Activated T-helper 17 cell treated with anti-CD3 and anti-CD28 coated beads, Interleukin-2, amount 50 U/mL, for 72 hours (primary cell): ENCODE results near the gene ELOVL1. TPM values are rescaled to one million over a fixed set of nuclear protein-coding genes. Genes with fewer than 3 reads are reported as not detected.
"Not testable (repeated sequence)": the region's sequence is repeated elsewhere in the genome, so short reads cannot be mapped to it uniquely, and the experiment has no call there.

Experiments
- ATAC-seq: fragments of 150-1000 bp; cut with Tn5 transposase; replicated peaks from 2 replicates; pipeline ENCODE4 v1.10.0; 2021; ENCODE audit warnings: mild to moderate bottlenecking, moderate library complexity
- H3K27ac Mint-ChIP-seq: one replicate; pipeline ENCODE4 v1.8.0; 2022; ENCODE audit warnings: mixed read lengths
- H3K27me3 Mint-ChIP-seq: one replicate; pipeline ENCODE4 v1.8.0; 2022; ENCODE audit warnings: mixed read lengths
- H3K36me3 Mint-ChIP-seq: one replicate; pipeline ENCODE4 v1.8.0; 2022; ENCODE audit warnings: low read depth, mild to moderate bottlenecking, mixed read lengths
- H3K4me1 Mint-ChIP-seq: one replicate; pipeline ENCODE4 v1.8.0; 2022; ENCODE audit warnings: mixed read lengths
- H3K4me3 Mint-ChIP-seq: one replicate; pipeline ENCODE4 v1.8.0; 2022; ENCODE audit warnings: mild to moderate bottlenecking, mixed read lengths
- H3K9me3 Mint-ChIP-seq: one replicate; pipeline ENCODE4 v1.8.0; 2022; ENCODE audit warnings: mixed read lengths
- total RNA-seq, 2 donors: library from RNA; stranded (reverse); gene quantifications; one replicate each; pipeline ENCODE4 v1.2.3, GENCODE V29; 2022

ELOVL1 gene
- total RNA-seq, 2 donors from 2014 or later: 53.4 to 73.7 TPM

GRCh38 chr1:43369779-43370178 lies 2.0 kb upstream of the ELOVL1 start:
- not testable (repeated sequence) for H3K9me3 Mint-ChIP-seq, ATAC-seq, H3K27me3 Mint-ChIP-seq, H3K4me3 Mint-ChIP-seq, H3K27ac Mint-ChIP-seq
- H3K36me3 Mint-ChIP-seq: peaks cover 31% of the 10 kb centered on the region
- peaks cover 16% of the 10 kb centered on the region for H3K4me1 Mint-ChIP-seq

- Mint-ChIP-seq H3K4me3 (peak overlapping the region; percentile 92), H3K36me3 (peaks cover 42% of the 10 kb centered on the region), H3K27ac (peak overlapping the region; percentile 92), H3K9me3 (no peaks in the 10 kb centered on the region), H3K4me1 (peaks cover 21% of the 10 kb centered on the region), H3K27me3 (no peaks in the 10 kb centered on the region)
- ATAC-seq: no peak
Observed at GRCh38 chr1:43368646-43369020, 822 bp upstream of the ELOVL1 start.

- H3K9me3 Mint-ChIP-seq: no peaks in the 10 kb centered on the region
- peaks cover 56% of the 10 kb centered on the region for H3K36me3 Mint-ChIP-seq
- ATAC-seq: peak; percentile 64
- H3K27me3 Mint-ChIP-seq: no peaks in the 10 kb centered on the region
- peaks cover 21% of the 10 kb centered on the region for H3K4me1 Mint-ChIP-seq
- H3K4me3 Mint-ChIP-seq: peak overlapping the region; percentile 92
- peak overlapping the region; percentile 87 for H3K27ac Mint-ChIP-seq
Observed at GRCh38 chr1:43367026-43367903, 546 bp downstream of the ELOVL1 start.

GRCh38 chr1:43366601-43367025 lies 1.2 kb downstream of the ELOVL1 start:
- Mint-ChIP-seq H3K4me1 (peaks cover 26% of the 10 kb centered on the region), H3K36me3 (peaks cover 62% of the 10 kb centered on the region), H3K27ac (peak overlapping the region; percentile 87), H3K27me3 (no peaks in the 10 kb centered on the region), H3K4me3 (peak overlapping the region; percentile 92), H3K9me3 (no peaks in the 10 kb centered on the region)
- no peak for ATAC-seq

GRCh38 chr1:43366179-43366578 lies 1.6 kb downstream of the ELOVL1 start:
- Mint-ChIP-seq H3K36me3 (peaks cover 67% of the 10 kb centered on the region), H3K9me3 (no peaks in the 10 kb centered on the region), H3K27me3 (no peaks in the 10 kb centered on the region), H3K4me3 (peak overlapping the region; percentile 92), H3K4me1 (peaks cover 30% of the 10 kb centered on the region), H3K27ac (peak overlapping the region; percentile 87)
- no peak for ATAC-seq

GRCh38 chr1:43365678-43366077 lies 2.1 kb downstream of the ELOVL1 start:
- Mint-ChIP-seq H3K36me3 (peaks cover 72% of the 10 kb centered on the region), H3K4me1 (peaks cover 27% of the 10 kb centered on the region), H3K9me3 (no peaks in the 10 kb centered on the region), H3K27me3 (no peaks in the 10 kb centered on the region), H3K4me3 (peak overlapping the region; percentile 92), H3K27ac (peak overlapping the region; percentile 87)
- ATAC-seq: no peak

- Mint-ChIP-seq H3K27ac (peak overlapping the region; percentile 87), H3K9me3 (no peaks in the 10 kb centered on the region), H3K4me3 (no peak overlapping the region), H3K27me3 (no peaks in the 10 kb centered on the region), H3K4me1 (peaks cover 28% of the 10 kb centered on the region), H3K36me3 (peaks cover 86% of the 10 kb centered on the region)
- no peak for ATAC-seq
Observed at GRCh38 chr1:43363935-43364525, 3.8 kb downstream of the ELOVL1 start.

GRCh38 chr1:43363283-43363934 lies 4.4 kb downstream of the ELOVL1 start:
- Mint-ChIP-seq H3K4me3 (no peak overlapping the region), H3K9me3 (no peaks in the 10 kb centered on the region), H3K27me3 (no peaks in the 10 kb centered on the region), H3K36me3 (peaks cover 82% of the 10 kb centered on the region), H3K27ac (peak overlapping the region; percentile 87), H3K4me1 (peaks cover 28% of the 10 kb centered on the region)
- no peak for ATAC-seq

GRCh38 chr1:43360616-43361015 lies 7.2 kb downstream of the ELOVL1 start:
- Mint-ChIP-seq H3K4me3 (peak overlapping the region; percentile 89), H3K4me1 (peaks cover 23% of the 10 kb centered on the region), H3K36me3 (peaks cover 63% of the 10 kb centered on the region), H3K9me3 (no peaks in the 10 kb centered on the region), H3K27me3 (no peaks in the 10 kb centered on the region), H3K27ac (no peak overlapping the region)
- no peak for ATAC-seq

- ATAC-seq: no peak
- peak overlapping the region; percentile 89 for H3K4me3 Mint-ChIP-seq
- H3K4me1 Mint-ChIP-seq: peaks cover 18% of the 10 kb centered on the region
- H3K27me3 Mint-ChIP-seq: no peaks in the 10 kb centered on the region
- H3K27ac Mint-ChIP-seq: peak overlapping the region; percentile 86
- peaks cover 54% of the 10 kb centered on the region for H3K36me3 Mint-ChIP-seq
- no peaks in the 10 kb centered on the region for H3K9me3 Mint-ChIP-seq
Observed at GRCh38 chr1:43359696-43360095, 8.1 kb downstream of the ELOVL1 start.

GRCh38 chr1:43358746-43359693 lies 8.8 kb downstream of the ELOVL1 start, which contains the start of gene CDC20:
CDC20 (plus strand) TSS chr1:43358981; CDS start chr1:43359216, 235 bp downstream.
- Mint-ChIP-seq H3K9me3 (no peaks in the 10 kb centered on the region), H3K4me1 (peaks cover 17% of the 10 kb centered on the region), H3K27ac (peak within 1 kb of the TSS; percentile 86), H3K36me3 (peaks cover 47% of the 10 kb centered on the region), H3K4me3 (peak within 1 kb of the TSS; percentile 89), H3K27me3 (no peaks in the 10 kb centered on the region)
- peak; percentile 99 for ATAC-seq

GRCh38 chr1:43358121-43358745 lies 9.6 kb downstream of the ELOVL1 start:
- Mint-ChIP-seq H3K27me3 (no peaks in the 10 kb centered on the region), H3K9me3 (no peaks in the 10 kb centered on the region), H3K27ac (peak overlapping the region; percentile 86), H3K4me3 (peak overlapping the region; percentile 89), H3K36me3 (peaks cover 40% of the 10 kb centered on the region), H3K4me1 (peaks cover 13% of the 10 kb centered on the region)
- ATAC-seq: peak; percentile 37

GRCh38 chr1:43357251-43357650 lies 10.6 kb downstream of the ELOVL1 start:
- no peaks in the 10 kb centered on the region for H3K9me3 Mint-ChIP-seq
- peaks cover 30% of the 10 kb centered on the region for H3K36me3 Mint-ChIP-seq
- peak overlapping the region; percentile 89 for H3K4me3 Mint-ChIP-seq
- H3K27me3 Mint-ChIP-seq: no peaks in the 10 kb centered on the region
- peaks cover 13% of the 10 kb centered on the region for H3K4me1 Mint-ChIP-seq
- no peak for ATAC-seq
- H3K27ac Mint-ChIP-seq: no peak overlapping the region
